GM23338 (cell line): ENCODE data around the gene ARL4D. TPM values are rescaled to one million over a fixed set of nuclear protein-coding genes. Genes with fewer than 3 reads are reported as not detected.

ENCODE experiments used
- CTCF ChIP-seq, 2 experiments: fragments of 200-600 bp in 1 of 2; sonication (generic) in 1 of 2; conservative IDR thresholded peaks; 2 replicates each; pipeline versions ENCODE4 v1.5.1 to v1.6.1; 2016 to 2017; ENCODE audit warnings: antibody characterized with exemption in 2 of 2, low read depth in 2 of 2, mild to moderate bottlenecking in 2 of 2, moderate library complexity in 1 of 2
- ETS1 ChIP-seq: IDR thresholded peaks from 2 replicates; pipeline ENCODE4 v1.6.1; 2016; ENCODE audit warnings: antibody characterized with exemption
- EZH2 ChIP-seq: fragments of 200-600 bp; sonication (generic); IDR thresholded peaks from one replicate; pipeline ENCODE4 v1.8.0; 2017; ENCODE audit warnings: antibody characterized with exemption, mild to moderate bottlenecking, low read depth; ENCODE audit not compliant: unreplicated experiment
- POLR2AphosphoS5 ChIP-seq: IDR thresholded peaks from 2 replicates; pipeline ENCODE4 v1.6.1; 2016; ENCODE audit warnings: antibody characterized with exemption, low read depth
- STAT1 ChIP-seq: IDR thresholded peaks from one replicate; pipeline ENCODE4 v1.6.1; 2016; ENCODE audit warnings: antibody characterized with exemption; ENCODE audit not compliant: unreplicated experiment
- ZNF462 ChIP-seq: fragments of 250-450 bp; sonication (Bioruptor Pico); IDR thresholded peaks from 2 replicates; pipeline ENCODE4 v1.5.0; 2020; ENCODE audit warnings: mild to moderate bottlenecking, moderate library complexity
- polyA plus RNA-seq: library from polyadenylated mRNA; unstranded; fragments of >200 nt; fragmentation: Nextera tagmentation; extraction: Ambion mirVana; gene quantifications from 2 replicates; pipeline ENCODE4 v1.2.1, GENCODE V29; 2016
- total RNA-seq: library from RNA; depleted of rRNA; stranded (reverse); fragments of >200 nt; shearing (Covaris generic); gene quantifications from 2 replicates; pipeline ENCODE4 v1.2.3, GENCODE V29; 2014

The ARL4D gene
- total and polyA plus RNA-seq, 2 experiments from 2014 or later = 8.7 to 9.5 TPM

DNA sequence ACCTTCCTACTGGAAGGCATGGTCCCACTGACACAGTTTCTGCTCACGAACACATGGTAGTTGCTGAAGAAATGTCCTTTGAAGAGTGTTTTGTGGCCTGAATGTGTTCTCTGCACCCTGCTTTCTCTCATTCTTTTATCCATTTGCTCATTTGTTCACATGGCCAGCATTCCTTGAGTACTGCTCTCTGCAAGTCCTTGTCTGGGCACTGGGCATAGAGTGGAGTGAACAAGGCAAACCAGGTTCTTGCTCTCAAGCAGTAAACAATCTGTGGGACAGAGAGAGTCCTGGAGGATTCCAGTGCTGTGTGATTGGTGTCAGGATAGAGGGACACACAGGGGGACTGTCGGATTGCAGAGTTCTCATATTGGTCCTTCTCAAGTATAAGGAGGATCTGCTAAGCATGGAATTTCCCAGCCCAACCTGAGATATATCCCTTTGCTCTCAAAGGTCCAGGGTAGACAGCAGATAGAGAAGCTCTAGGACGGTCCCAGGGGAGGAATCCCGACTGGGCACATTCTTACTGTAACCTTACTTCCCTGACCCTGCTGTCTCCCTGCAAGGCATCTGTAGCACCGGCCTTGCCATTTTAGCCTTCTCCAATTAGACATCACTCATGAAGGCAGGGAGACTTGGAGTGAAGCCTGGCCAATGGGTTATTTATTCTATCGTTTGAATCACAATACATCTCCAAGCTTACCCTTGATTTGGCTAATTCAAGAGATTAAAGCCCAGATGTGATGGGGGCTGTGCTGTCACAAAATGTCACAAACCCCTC is 32.3 kb downstream of the ARL4D start (continued):
- TF ChIP-seq ZNF462 (CRISPR knock-in tag) (no peak), EZH2 (no peak), CTCF (conservative IDR thresholded peaks at IDR 0.05; ENCODE audit: low read depth in 2 of 2) (no peak), ETS1 (no peak), POLR2AphosphoS5 (no peak), STAT1 (no peak)
